ENCODE results near the gene RINL.

Gene RINL

DNA sequence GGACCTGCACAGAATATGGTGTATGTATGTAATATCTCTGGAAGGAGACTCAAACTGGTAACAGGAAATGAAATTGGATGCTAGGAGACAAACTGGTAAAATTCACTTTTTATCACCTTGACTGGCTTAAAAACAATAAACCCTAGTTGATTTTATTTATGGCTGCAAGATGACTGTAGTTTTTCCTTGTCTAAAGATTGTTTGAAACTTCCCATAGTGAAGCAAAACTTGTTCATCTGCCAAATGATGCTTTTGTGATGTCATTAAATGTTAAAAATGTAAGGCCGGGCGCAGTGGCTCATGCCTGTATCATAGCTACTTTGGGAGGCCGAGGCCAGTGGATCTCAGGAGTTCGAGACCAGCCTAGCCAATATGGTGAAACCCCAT is 44.0 kb downstream of the RINL start:
- Histone ChIP-seq H3K79me2 (ENCODE audit: control insufficient read depth, insufficient read depth, low read length, poor library complexity) (peaks cover 16% of the 10 kb centered on the region), H4K91ac (ENCODE audit: low read depth, low read length) (no peak overlapping the region), H4K8ac (ENCODE audit: low read depth, low read length) (no peak overlapping the region), H3K9me3 (ENCODE audit: insufficient read depth, low read depth, low read length) (no peaks in the 10 kb centered on the region), H3K23ac (ENCODE audit: low read length) (no peak overlapping the region), H3K14ac (ENCODE audit: low read length) (no peak overlapping the region), H3K4me1 (ENCODE audit: control insufficient read depth in 1 of 2, insufficient read depth in 2 of 2, low read length in 2 of 2) (peaks cover 35 to 51% of the 10 kb centered on the region in 2 experiments), H2AFZ (ENCODE audit: insufficient read depth, low read length, poor library complexity) (no peak overlapping the region), H3K4ac (ENCODE audit: low read depth, low read length) (no peak overlapping the region), H4K12ac (ENCODE audit: low read depth, low read length) (no peak overlapping the region), H2BK120ac (ENCODE audit: insufficient read depth, low read length, poor library complexity) (no peak overlapping the region), H3K36me3 (ENCODE audit: control insufficient read depth in 1 of 2, insufficient read depth in 2 of 2, low read length in 2 of 2) (peaks cover 32 to 33% of the 10 kb centered on the region in 2 experiments), H3K18ac (ENCODE audit: low read length) (no peak overlapping the region), H2AK5ac (ENCODE audit: low read length) (no peak overlapping the region), H2BK12ac (ENCODE audit: low read length) (no peak overlapping the region), H3K27ac (ENCODE audit: low read depth, low read length) (no peak overlapping the region), H3K9ac (ENCODE audit: low read length) (no peak overlapping the region), H3K4me3 (ENCODE audit: low read depth, low read length) (no peak overlapping the region), H3K79me1 (ENCODE audit: low read length) (peaks cover 48% of the 10 kb centered on the region), H3K27me3 (ENCODE audit: insufficient read depth, low read length) (no peaks in the 10 kb centered on the region), H2BK5ac (ENCODE audit: low read depth, low read length, poor library complexity) (no peak overlapping the region), H3K4me2 (ENCODE audit: low read length) (no peak overlapping the region)
- peak in 1 of 2 donors; percentile 32 for DNase-seq
- no CpG with 5 or more reads among the region's 4 CpGs for WGBS (ENCODE audit: extremely low coverage, insufficient coverage, insufficient read length)

GRCh38 chr19:38833092-38833425 is 45.0 kb downstream of the RINL start:
- peaks cover 13% of the 10 kb centered on the region for H3K79me2 ChIP-seq (ENCODE audit: control insufficient read depth, insufficient read depth, low read length, poor library complexity)
- peaks cover 39% of the 10 kb centered on the region for H3K79me1 ChIP-seq (ENCODE audit: low read length)
- H3K4me2 ChIP-seq (ENCODE audit: low read length) = no peak overlapping the region
- H3K9me3 ChIP-seq (ENCODE audit: insufficient read depth, low read depth, low read length) = no peaks in the 10 kb centered on the region
- H2BK5ac ChIP-seq (ENCODE audit: low read depth, low read length, poor library complexity) = peak overlapping the region; percentile 37
- H3K27me3 ChIP-seq (ENCODE audit: insufficient read depth, low read length) = no peaks in the 10 kb centered on the region
- H2BK12ac ChIP-seq (ENCODE audit: low read length) = peak overlapping the region; percentile 60
- H3K9ac ChIP-seq (ENCODE audit: low read length) = no peak overlapping the region
- H3K4me3 ChIP-seq (ENCODE audit: low read depth, low read length) = no peak overlapping the region
- H3K36me3 ChIP-seq (ENCODE audit: control insufficient read depth in 1 of 2, insufficient read depth in 2 of 2, low read length in 2 of 2) = peaks cover 22 to 23% of the 10 kb centered on the region in 2 experiments
- no peak overlapping the region for H2BK120ac ChIP-seq (ENCODE audit: insufficient read depth, low read length, poor library complexity)
- peak overlapping the region; percentile 88 for H4K91ac ChIP-seq (ENCODE audit: low read depth, low read length)
- H3K4me1 ChIP-seq (ENCODE audit: control insufficient read depth in 1 of 2, insufficient read depth in 2 of 2, low read length in 2 of 2) = peaks cover 31 to 45% of the 10 kb centered on the region in 2 experiments
- no peak overlapping the region for H3K23ac ChIP-seq (ENCODE audit: low read length)
- WGBS (ENCODE audit: extremely low coverage, insufficient coverage, insufficient read length) = no CpG with 5 or more reads among the region's 7 CpGs
- no peak overlapping the region for H4K12ac ChIP-seq (ENCODE audit: low read depth, low read length)
- no peak overlapping the region for H2AK5ac ChIP-seq (ENCODE audit: low read length)
- DNase-seq = no peak
- peak overlapping the region; percentile 59 for H3K27ac ChIP-seq (ENCODE audit: low read depth, low read length)
- no peak overlapping the region for H4K8ac ChIP-seq (ENCODE audit: low read depth, low read length)
- no peak overlapping the region for H3K4ac ChIP-seq (ENCODE audit: low read depth, low read length)
- H3K14ac ChIP-seq (ENCODE audit: low read length) = peak overlapping the region; percentile 52
- H3K18ac ChIP-seq (ENCODE audit: low read length) = no peak overlapping the region
- H2AFZ ChIP-seq (ENCODE audit: insufficient read depth, low read length, poor library complexity) = no peak overlapping the region

DNA sequence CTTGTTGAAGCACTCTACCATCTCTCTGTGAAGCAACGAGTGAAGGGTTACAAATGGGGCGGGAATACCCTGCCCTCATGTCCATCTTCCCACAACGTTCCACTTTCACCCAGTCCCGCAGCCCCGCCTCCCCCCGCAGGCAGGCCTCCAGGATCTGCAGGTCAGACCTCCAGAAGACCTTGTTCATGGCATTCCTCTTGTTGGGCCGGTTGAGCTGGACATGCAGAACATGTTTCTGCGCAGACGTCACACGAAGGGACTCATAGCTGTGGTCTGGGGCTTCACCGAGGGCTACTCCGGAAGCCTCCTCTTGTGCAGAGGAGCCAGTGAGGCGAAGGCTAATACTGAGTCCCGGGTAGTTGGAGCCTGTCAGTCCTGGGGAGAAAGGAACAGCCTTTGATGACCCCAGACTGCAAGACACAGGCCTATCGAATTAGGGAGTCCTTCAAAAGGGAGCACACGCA is 46.9 kb downstream of the RINL start:
- Histone ChIP-seq H3K9me3 (ENCODE audit: insufficient read depth, low read depth, low read length) (no peaks in the 10 kb centered on the region), H3K36me3 (ENCODE audit: control insufficient read depth in 1 of 2, insufficient read depth in 2 of 2, low read length in 2 of 2) (peaks cover 12 to 14% of the 10 kb centered on the region in 2 experiments), H3K9ac (ENCODE audit: low read length) (peak overlapping the region; percentile 83), H3K4ac (ENCODE audit: low read depth, low read length) (peak overlapping the region; percentile 82), H3K4me1 (ENCODE audit: control insufficient read depth in 1 of 2, insufficient read depth in 2 of 2, low read length in 2 of 2) (peaks cover 31 to 43% of the 10 kb centered on the region in 2 experiments), H2BK5ac (ENCODE audit: low read depth, low read length, poor library complexity) (peak overlapping the region; percentile 92), H3K18ac (ENCODE audit: low read length) (peak overlapping the region; percentile 71), H3K27me3 (ENCODE audit: insufficient read depth, low read length) (no peaks in the 10 kb centered on the region), H3K79me1 (ENCODE audit: low read length) (peaks cover 36% of the 10 kb centered on the region), H4K91ac (ENCODE audit: low read depth, low read length) (peak overlapping the region; percentile 99), H3K79me2 (ENCODE audit: control insufficient read depth, insufficient read depth, low read length, poor library complexity) (peaks cover 5% of the 10 kb centered on the region), H2BK120ac (ENCODE audit: insufficient read depth, low read length, poor library complexity) (peak overlapping the region; percentile 89), H2BK12ac (ENCODE audit: low read length) (peak overlapping the region; percentile 32), H3K14ac (ENCODE audit: low read length) (peak overlapping the region; percentile 91), H4K12ac (ENCODE audit: low read depth, low read length) (peak overlapping the region; percentile 55), H4K8ac (ENCODE audit: low read depth, low read length) (peak overlapping the region; percentile 92), H2AK5ac (ENCODE audit: low read length) (peak overlapping the region; percentile 92), H3K4me3 (ENCODE audit: low read depth, low read length) (peak overlapping the region; percentile 72), H2AFZ (ENCODE audit: insufficient read depth, low read length, poor library complexity) (peak overlapping the region; percentile 56), H3K4me2 (ENCODE audit: low read length) (peak overlapping the region; percentile 85), H3K27ac (ENCODE audit: low read depth, low read length) (peak overlapping the region; percentile 99), H3K23ac (ENCODE audit: low read length) (no peak overlapping the region)
- WGBS (ENCODE audit: extremely low coverage, insufficient coverage, insufficient read length) = no CpG with 5 or more reads among the region's 16 CpGs
- DNase-seq = peak; percentile 100

GRCh38 chr19:38830039-38830733 is 47.9 kb downstream of the RINL start:
- Histone ChIP-seq H3K9ac (ENCODE audit: low read length) (no peak overlapping the region), H3K9me3 (ENCODE audit: insufficient read depth, low read depth, low read length) (no peaks in the 10 kb centered on the region), H3K79me2 (ENCODE audit: control insufficient read depth, insufficient read depth, low read length, poor library complexity) (peaks cover 5% of the 10 kb centered on the region), H3K4me2 (ENCODE audit: low read length) (no peak overlapping the region), H3K79me1 (ENCODE audit: low read length) (peaks cover 33% of the 10 kb centered on the region), H3K27ac (ENCODE audit: low read depth, low read length) (peak overlapping the region; percentile 92), H2BK120ac (ENCODE audit: insufficient read depth, low read length, poor library complexity) (peak overlapping the region; percentile 77), H2BK12ac (ENCODE audit: low read length) (peak overlapping the region; percentile 84), H2AFZ (ENCODE audit: insufficient read depth, low read length, poor library complexity) (no peak overlapping the region), H2BK5ac (ENCODE audit: low read depth, low read length, poor library complexity) (peak overlapping the region; percentile 65), H3K36me3 (ENCODE audit: control insufficient read depth in 1 of 2, insufficient read depth in 2 of 2, low read length in 2 of 2) (peaks cover 6% of the 10 kb centered on the region in 2 experiments), H2AK5ac (ENCODE audit: low read length) (no peak overlapping the region), H3K4me1 (ENCODE audit: control insufficient read depth in 1 of 2, insufficient read depth in 2 of 2, low read length in 2 of 2) (peaks cover 29 to 35% of the 10 kb centered on the region in 2 experiments), H4K91ac (ENCODE audit: low read depth, low read length) (peak overlapping the region; percentile 87), H4K8ac (ENCODE audit: low read depth, low read length) (peak overlapping the region; percentile 42), H3K23ac (ENCODE audit: low read length) (no peak overlapping the region), H3K4me3 (ENCODE audit: low read depth, low read length) (no peak overlapping the region), H4K12ac (ENCODE audit: low read depth, low read length) (no peak overlapping the region), H3K4ac (ENCODE audit: low read depth, low read length) (peak overlapping the region; percentile 40), H3K18ac (ENCODE audit: low read length) (peak overlapping the region; percentile 20), H3K14ac (ENCODE audit: low read length) (peak overlapping the region; percentile 45), H3K27me3 (ENCODE audit: insufficient read depth, low read length) (no peaks in the 10 kb centered on the region)
- WGBS (ENCODE audit: extremely low coverage, insufficient coverage, insufficient read length) = no CpG with 5 or more reads among the region's 4 CpGs
- peak in 1 of 2 donors; percentile 25 for DNase-seq
